Measurements from ENCODE around the gene HMOX1.

DNA sequence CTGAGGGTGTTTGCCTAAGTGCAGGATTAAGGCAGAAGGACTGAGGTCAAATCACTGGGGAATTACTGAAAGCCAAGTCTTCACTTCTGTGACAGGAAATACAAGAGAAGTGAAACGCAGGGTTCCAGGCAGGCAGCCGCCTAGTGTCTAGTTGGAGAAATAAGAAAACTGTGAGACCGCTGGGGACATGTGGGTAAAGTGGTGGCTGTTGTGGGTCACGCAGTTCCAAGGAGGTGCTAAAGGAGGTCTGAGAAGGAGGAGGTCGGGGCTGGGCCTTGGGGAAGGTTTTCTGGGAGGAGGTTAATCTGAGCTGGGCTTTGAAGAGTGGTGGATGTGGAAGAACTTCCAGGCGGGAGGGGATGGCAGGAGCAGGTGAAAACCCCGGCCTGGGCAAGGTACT is 30.2 kb downstream of the HMOX1 start:
- no peak for TF ChIP-seq POLR2A (IDR thresholded peaks at IDR 0.05)
- TF ChIP-seq CTCF (IDR thresholded peaks at IDR 0.05), result no peak
- TF ChIP-seq EP300 (IDR thresholded peaks at IDR 0.05), result no peak
- no peak for TF ChIP-seq POLR2AphosphoS5 (IDR thresholded peaks at IDR 0.05)

Data from suprapubic skin (tissue), 4 donors.